ENCODE results near the gene NRXN3. TPM values are rescaled to one million over a fixed set of nuclear protein-coding genes. Genes with fewer than 3 reads are reported as not detected.

The NRXN3 gene
- total and polyA plus RNA-seq, 2 of the 4 experiments (the other 2 are of a cell fraction), result 4.8 to 25.1 TPM

DNA sequence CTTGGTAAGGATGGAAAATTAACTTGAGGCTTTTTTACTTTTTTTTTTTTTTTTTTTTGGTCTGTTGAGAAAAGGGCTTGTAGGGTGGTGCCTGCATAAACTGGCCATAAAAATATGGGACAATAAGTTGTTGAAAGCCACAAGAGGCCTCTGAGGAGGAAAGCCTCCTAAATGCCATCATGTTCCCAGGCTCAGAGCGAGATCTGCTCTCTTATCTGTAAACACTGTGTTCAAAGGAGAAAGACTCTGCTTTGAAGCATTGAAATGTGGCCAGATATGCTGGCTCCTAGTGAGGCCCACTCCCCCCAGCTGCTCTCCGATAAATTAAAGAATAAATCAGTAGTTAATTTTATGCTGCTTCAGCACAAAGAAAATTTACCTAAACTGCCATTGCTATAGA is 1536.2 kb downstream of the NRXN3 start:
- H4K8ac ChIP-seq (ENCODE audit: low read depth in 2 of 2, low read length in 2 of 2), result no peak overlapping the region
- no peak overlapping the region for H3K4ac ChIP-seq (ENCODE audit: low read depth, low read length)
- ATAC-seq (ENCODE audit: low read depth), result no peak
- H4K20me1 ChIP-seq (ENCODE audit: insufficient read depth, low read length), result no peaks in the 10 kb centered on the region
- no peak overlapping the region for H2AFZ ChIP-seq (replicated peaks; ENCODE audit: low read length, poor library complexity)
- no peak overlapping the region for H2AK5ac ChIP-seq (ENCODE audit: low read depth, low read length)
- H2BK20ac ChIP-seq (ENCODE audit: low read depth, low read length), result no peak overlapping the region
- no peak overlapping the region for H4K5ac ChIP-seq (ENCODE audit: low read depth, low read length)
- no peak overlapping the region for H2BK15ac ChIP-seq (ENCODE audit: low read depth, low read length)
- H3K27me3 ChIP-seq (ENCODE audit: control insufficient read depth, insufficient read depth, low read length), result no peaks in the 10 kb centered on the region
- H3K4me2 ChIP-seq (ENCODE audit: low read depth, low read length), result no peak overlapping the region
- H2AK9ac ChIP-seq (replicated peaks; ENCODE audit: low read depth, low read length, poor library complexity), result no peak overlapping the region
- H3K4me1 ChIP-seq (ENCODE audit: control insufficient read depth, insufficient read depth, low read length), result peaks cover 5% of the 10 kb centered on the region; the same call in 1 of the 2 replicates
- H3K9ac ChIP-seq (ENCODE audit: low read depth, low read length), result no peak overlapping the region
- no peak overlapping the region for H2BK5ac ChIP-seq (ENCODE audit: low read depth, low read length, poor library complexity, severe bottlenecking)
- POLR2A ChIA-PET (ENCODE audit: unreplicated experiment), result no interaction called here
- no peak overlapping the region for H3K23ac ChIP-seq (ENCODE audit: low read depth, low read length)
- H3K9me3 ChIP-seq (ENCODE audit: control insufficient read depth, insufficient read depth, low read length), result no peaks in the 10 kb centered on the region
- DNase-seq, result no peak
- dilution Hi-C loops (cut with HindIII; ENCODE audit: low sequenced_read_pairs, unreplicated experiment), result no loop called here
- H3K56ac ChIP-seq (ENCODE audit: extremely low read depth, insufficient read depth, low read length), result no peak overlapping the region
- intact Hi-C loops (cut with micrococcal nuclease), result no loop called here
- H3K9me1 ChIP-seq (ENCODE audit: insufficient read depth, low read length), result no peaks in the 10 kb centered on the region
- no peak overlapping the region for H3K4me3 ChIP-seq (ENCODE audit: insufficient read depth, low read depth, low read length)
- H4K91ac ChIP-seq (ENCODE audit: insufficient read depth, low read depth, low read length), result no peak overlapping the region
- no TSS peak for BruUV-seq (replicated peaks)
- H3K79me1 ChIP-seq (ENCODE audit: low read depth in 1 of 2, low read length in 2 of 2), result no peaks in the 10 kb centered on the region
- no peak overlapping the region for H2BK120ac ChIP-seq (ENCODE audit: low read depth, low read length)
- in situ Hi-C loops (cut with MboI; ENCODE audit: low sequenced_read_pairs), result no loop called here
- TF ChIP-seq MAFK (IDR thresholded peaks at IDR 0.05; ENCODE audit: low read depth, low read length) (peak; percentile 31; the same call in 1 of the 2 replicates), NFE2L2 (IDR thresholded peaks at IDR 0.05; ENCODE audit: low read depth, low read length) (no peak)
- no peak overlapping the region for H3K14ac ChIP-seq (replicated peaks; ENCODE audit: low read depth, low read length)
- H3K27ac ChIP-seq (ENCODE audit: insufficient read depth, low read length), result no peak overlapping the region
- CTCF ChIA-PET, result no interaction called here
- no CpG with 5 or more reads among the region's 2 CpGs for WGBS, 2 experiments (ENCODE audit: extremely low coverage in 2 of 2, insufficient read length in 1 of 2)
- H3K18ac ChIP-seq (ENCODE audit: low read depth, low read length), result no peak overlapping the region
- no peaks in the 10 kb centered on the region for H3K36me3 ChIP-seq (ENCODE audit: control insufficient read depth, insufficient read depth, low read length)

Measured in IMR-90 (cell line).